Measurements from ENCODE around the gene NIFK.

The NIFK gene

GRCh38 chr2:121727950-121728349 lies 8.7 kb downstream of the NIFK start:
- in situ Hi-C loops (cut with HindIII; ENCODE audit: low pct_ligation_motif_present, low sequenced_read_pairs), result no loop called here
- H3K27ac ChIP-seq, result no peak overlapping the region
- H3K36me3 ChIP-seq (replicated peaks), result peaks cover 53% of the 10 kb centered on the region
- no peak overlapping the region for H3K4me3 ChIP-seq (ENCODE audit: low read depth, low read length)
- TF ChIP-seq, protein P1, sequence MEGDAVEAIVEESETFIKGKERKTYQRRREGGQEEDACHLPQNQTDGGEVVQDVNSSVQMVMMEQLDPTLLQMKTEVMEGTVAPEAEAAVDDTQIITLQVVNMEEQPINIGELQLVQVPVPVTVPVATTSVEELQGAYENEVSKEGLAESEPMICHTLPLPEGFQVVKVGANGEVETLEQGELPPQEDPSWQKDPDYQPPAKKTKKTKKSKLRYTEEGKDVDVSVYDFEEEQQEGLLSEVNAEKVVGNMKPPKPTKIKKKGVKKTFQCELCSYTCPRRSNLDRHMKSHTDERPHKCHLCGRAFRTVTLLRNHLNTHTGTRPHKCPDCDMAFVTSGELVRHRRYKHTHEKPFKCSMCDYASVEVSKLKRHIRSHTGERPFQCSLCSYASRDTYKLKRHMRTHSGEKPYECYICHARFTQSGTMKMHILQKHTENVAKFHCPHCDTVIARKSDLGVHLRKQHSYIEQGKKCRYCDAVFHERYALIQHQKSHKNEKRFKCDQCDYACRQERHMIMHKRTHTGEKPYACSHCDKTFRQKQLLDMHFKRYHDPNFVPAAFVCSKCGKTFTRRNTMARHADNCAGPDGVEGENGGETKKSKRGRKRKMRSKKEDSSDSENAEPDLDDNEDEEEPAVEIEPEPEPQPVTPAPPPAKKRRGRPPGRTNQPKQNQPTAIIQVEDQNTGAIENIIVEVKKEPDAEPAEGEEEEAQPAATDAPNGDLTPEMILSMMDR (IDR thresholded peaks at IDR 0.05; ENCODE audit: low read depth, low read length, missing control alignments), result no peak
- H3K27me3 ChIP-seq (replicated peaks), result no peaks in the 10 kb centered on the region
- DNase-seq, result no peak

DNA sequence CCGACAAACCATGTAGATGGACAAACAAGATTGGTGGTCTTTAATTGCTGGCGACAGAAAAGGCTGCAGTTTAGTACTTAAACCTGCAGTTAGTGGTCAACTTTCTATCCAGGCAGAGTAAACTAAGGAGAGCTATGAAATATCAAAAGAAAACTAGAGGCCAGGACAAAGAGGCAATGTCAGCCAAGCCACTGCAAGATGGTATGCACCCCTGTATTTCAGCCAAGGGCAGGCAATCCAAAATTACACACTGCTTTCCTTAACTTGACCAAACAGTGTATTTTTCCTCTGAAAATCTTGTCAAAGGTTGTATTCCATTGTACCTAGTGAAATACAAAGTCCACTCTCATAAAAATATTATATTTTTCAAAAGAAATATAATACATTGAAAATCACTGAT lies 9.3 kb downstream of the NIFK start:
- in situ Hi-C loops (cut with HindIII; ENCODE audit: low pct_ligation_motif_present, low sequenced_read_pairs), result no loop called here
- TF ChIP-seq, protein P1 (IDR thresholded peaks at IDR 0.05; ENCODE audit: low read depth, low read length, missing control alignments), result no peak
- Histone ChIP-seq H3K36me3 (replicated peaks) (peaks cover 48% of the 10 kb centered on the region), H3K27ac (no peak overlapping the region), H3K4me3 (ENCODE audit: low read depth, low read length) (no peak overlapping the region), H3K27me3 (replicated peaks) (no peaks in the 10 kb centered on the region)
- no peak for DNase-seq

GRCh38 chr2:121723316-121723715 lies 13.4 kb downstream of the NIFK start:
- TF ChIP-seq, protein P1 (IDR thresholded peaks at IDR 0.05; ENCODE audit: low read depth, low read length, missing control alignments), result no peak
- H3K27ac ChIP-seq, result no peak overlapping the region
- H3K4me3 ChIP-seq (ENCODE audit: low read depth, low read length), result no peak overlapping the region
- in situ Hi-C loops (cut with HindIII; ENCODE audit: low pct_ligation_motif_present, low sequenced_read_pairs), result no loop called here
- no peaks in the 10 kb centered on the region for H3K27me3 ChIP-seq (replicated peaks)
- peaks cover 13% of the 10 kb centered on the region for H3K36me3 ChIP-seq (replicated peaks)
- DNase-seq, result no peak

GRCh38 chr2:121722479-121722878 lies 14.2 kb downstream of the NIFK start:
- no peaks in the 10 kb centered on the region for H3K27me3 ChIP-seq (replicated peaks)
- TF ChIP-seq, protein P1 (IDR thresholded peaks at IDR 0.05; ENCODE audit: low read depth, low read length, missing control alignments), result no peak
- peak; percentile 88 for DNase-seq
- no peak overlapping the region for H3K4me3 ChIP-seq (ENCODE audit: low read depth, low read length)
- H3K27ac ChIP-seq, result peak overlapping the region; percentile 89
- in situ Hi-C loops (cut with HindIII; ENCODE audit: low pct_ligation_motif_present, low sequenced_read_pairs), result no loop called here
- peaks cover 4% of the 10 kb centered on the region for H3K36me3 ChIP-seq (replicated peaks)

- peak; percentile 70 for DNase-seq
- TF ChIP-seq, protein P1 (IDR thresholded peaks at IDR 0.05; ENCODE audit: low read depth, low read length, missing control alignments), result no peak
- H3K4me3 ChIP-seq (ENCODE audit: low read depth, low read length), result no peak overlapping the region
- H3K36me3 ChIP-seq (replicated peaks), result peaks cover 3% of the 10 kb centered on the region
- H3K27me3 ChIP-seq (replicated peaks), result no peaks in the 10 kb centered on the region
- H3K27ac ChIP-seq, result peak overlapping the region; percentile 89
- in situ Hi-C loops (cut with HindIII; ENCODE audit: low pct_ligation_motif_present, low sequenced_read_pairs), result no loop called here
Observed at GRCh38 chr2:121721926-121722325, 14.7 kb downstream of the NIFK start.

DNA sequence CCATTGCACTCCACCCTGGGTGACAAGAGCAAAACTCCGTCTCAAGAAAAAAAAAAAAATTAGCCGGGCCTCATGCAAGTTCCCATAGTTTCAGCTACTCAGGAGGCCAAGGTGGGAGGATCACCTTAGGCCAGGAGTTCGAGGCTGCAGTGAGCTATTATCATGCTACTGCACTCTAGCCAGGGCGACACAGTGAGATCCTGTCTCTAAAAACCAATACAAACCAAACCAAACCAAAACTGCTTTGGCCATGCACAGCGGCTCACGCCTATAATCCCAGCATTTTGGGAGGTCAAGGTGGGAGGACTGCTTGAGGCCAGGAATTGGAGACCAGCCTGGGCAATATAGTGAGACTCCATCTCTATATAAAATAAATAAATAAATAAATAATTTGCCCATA lies 19.1 kb downstream of the NIFK start:
- Histone ChIP-seq H3K4me3 (ENCODE audit: low read depth, low read length) (no peak overlapping the region), H3K27ac (no peak overlapping the region), H3K36me3 (replicated peaks) (no peaks in the 10 kb centered on the region), H3K27me3 (replicated peaks) (no peaks in the 10 kb centered on the region)
- no peak for DNase-seq
- TF ChIP-seq, protein P1 (IDR thresholded peaks at IDR 0.05; ENCODE audit: low read depth, low read length, missing control alignments), result no peak
- in situ Hi-C loops (cut with HindIII; ENCODE audit: low pct_ligation_motif_present, low sequenced_read_pairs), result no loop called here
